Ecto neural progenitor cell (in vitro differentiated cells): ENCODE results near the gene RUNX2.

Source experiments
- DNase-seq: peaks from one replicate; pipeline ENCODE4 v3.0.0-alpha.2; 2018; ENCODE audit warnings: low spot score

Gene RUNX2

GRCh38 chr6:45677381-45678284, 349.5 kb downstream of the RUNX2 start:
- no peak for DNase-seq

- DNase-seq, result no peak
Measured at GRCh38 chr6:45678285-45678607, 350.1 kb downstream of the RUNX2 start.

GRCh38 chr6:45679163-45679562, 351.0 kb downstream of the RUNX2 start:
- DNase-seq, result no peak

DNA sequence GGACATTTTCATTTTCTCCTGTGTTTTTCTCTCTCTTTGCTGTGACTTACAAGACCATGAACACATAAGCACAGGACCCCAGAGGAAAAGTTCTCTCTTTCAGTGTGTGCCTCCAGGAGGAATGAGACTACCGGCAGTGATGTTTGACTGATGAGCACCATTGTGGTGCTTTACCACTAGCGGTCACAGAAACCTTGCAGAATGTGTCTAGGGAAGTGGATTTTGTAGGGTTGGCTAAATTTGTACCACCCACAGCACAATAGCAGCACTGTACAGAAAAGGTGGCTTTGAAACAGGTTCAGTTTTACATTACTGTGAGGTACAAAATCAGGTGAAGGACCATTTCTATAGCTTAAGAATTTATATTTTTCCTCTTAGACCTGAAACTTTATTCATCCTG, 351.5 kb downstream of the RUNX2 start:
- no peak for DNase-seq

- no peak for DNase-seq
Measured at GRCh38 chr6:45681860-45682511, 353.9 kb downstream of the RUNX2 start.

GRCh38 chr6:45684476-45684875, 356.3 kb downstream of the RUNX2 start:
- no peak for DNase-seq

DNA sequence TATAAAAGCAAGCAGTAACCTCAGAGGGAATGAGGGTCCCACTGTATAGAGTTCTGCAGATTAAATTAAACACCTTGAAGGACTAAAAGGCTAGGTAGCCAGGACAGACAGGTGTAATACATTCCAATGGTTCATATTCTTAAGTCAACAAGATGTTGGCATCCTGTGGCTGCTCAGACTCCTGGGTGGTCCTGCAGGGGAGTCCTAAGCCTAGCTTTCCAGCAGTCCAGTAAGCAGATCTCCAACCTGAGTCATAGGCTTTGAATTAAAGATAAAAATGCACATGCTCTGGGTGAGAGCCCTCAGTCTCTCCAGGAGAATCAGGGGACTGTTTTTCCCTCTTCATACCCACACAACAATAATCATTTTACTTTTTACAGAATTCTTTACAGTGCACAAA, 356.9 kb downstream of the RUNX2 start:
- no peak for DNase-seq

DNA sequence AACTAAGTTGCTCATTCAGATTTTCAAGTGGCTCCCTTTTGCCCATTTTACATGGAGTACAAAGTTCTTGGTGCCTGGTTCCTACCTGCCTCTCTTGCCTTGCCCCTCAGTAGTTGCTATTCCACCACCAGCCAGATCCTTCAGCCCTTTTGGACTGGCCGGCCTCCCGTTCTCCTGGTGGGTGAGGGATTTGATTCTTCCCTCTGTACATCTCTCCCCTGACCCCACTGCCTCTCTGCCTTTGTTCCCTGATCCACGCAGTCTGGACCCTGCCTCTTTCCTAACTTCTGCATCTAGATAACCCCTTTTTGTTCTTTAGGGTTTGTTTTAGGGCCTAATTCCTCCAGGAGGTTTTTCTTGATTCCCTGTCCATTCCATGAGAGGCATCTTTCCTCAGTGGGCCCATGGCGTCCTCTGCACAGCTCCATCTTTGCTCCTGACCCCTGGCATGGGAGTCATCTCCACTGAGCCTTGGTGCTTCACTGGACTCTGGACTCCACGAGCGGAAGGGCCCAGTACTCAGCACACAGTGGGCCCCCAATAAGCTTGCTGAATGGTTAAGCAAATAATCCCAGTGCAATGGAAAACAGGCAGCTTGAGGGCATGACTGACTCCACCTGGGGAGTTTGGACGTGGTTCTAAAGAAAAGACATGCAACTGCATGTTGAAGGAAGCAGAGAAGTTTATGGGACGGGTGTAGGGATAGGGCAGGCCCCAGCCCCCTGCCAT, 358.9 kb downstream of the RUNX2 start:
- DNase-seq, result no peak

- no peak for DNase-seq
Measured at GRCh38 chr6:45687570-45687969, 359.4 kb downstream of the RUNX2 start.

DNA sequence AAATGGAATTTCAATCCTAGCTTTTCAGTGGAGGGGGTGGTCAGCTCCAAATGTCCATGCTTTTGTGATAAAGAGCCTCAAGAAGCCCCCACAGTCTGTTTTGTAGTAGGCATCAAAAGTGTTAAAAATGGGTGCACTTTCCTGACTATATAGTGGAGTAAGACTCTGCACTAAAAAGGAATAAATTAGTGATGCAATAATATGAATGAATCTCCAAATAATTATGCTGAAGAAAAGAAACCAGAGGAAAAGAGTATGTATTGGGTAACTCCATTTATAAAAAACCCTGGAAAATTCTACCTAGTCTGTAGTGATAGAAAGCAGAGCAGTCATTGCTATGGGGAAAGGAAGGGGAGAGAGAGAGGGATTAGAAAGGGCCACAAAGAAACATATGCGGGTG, 360.1 kb downstream of the RUNX2 start:
- no peak for DNase-seq

- no peak for DNase-seq
Measured at GRCh38 chr6:45689926-45690615, 361.9 kb downstream of the RUNX2 start.

- DNase-seq, result no peak
Measured at GRCh38 chr6:45690846-45691245, 362.7 kb downstream of the RUNX2 start.

GRCh38 chr6:45691426-45691825, 363.3 kb downstream of the RUNX2 start:
- DNase-seq, result no peak

DNA sequence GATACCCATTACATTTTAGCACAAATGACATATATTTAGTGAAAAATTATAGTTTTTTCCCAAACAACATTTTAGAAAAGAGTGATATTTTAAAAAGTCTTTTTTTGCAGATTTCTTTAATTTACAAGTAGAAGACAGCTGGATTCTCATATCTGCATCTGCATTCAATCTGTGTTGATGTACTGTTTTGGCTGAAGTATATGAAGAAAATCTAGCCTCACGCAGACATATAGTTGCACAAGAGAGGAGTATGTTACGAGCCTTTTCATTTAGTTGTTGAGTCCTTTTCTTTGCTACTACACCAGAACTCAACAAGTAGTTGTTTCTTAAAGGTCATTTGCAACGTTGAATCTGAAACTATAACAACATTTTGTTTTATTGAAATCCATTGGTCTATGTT, 363.9 kb downstream of the RUNX2 start:
- no peak for DNase-seq

DNA sequence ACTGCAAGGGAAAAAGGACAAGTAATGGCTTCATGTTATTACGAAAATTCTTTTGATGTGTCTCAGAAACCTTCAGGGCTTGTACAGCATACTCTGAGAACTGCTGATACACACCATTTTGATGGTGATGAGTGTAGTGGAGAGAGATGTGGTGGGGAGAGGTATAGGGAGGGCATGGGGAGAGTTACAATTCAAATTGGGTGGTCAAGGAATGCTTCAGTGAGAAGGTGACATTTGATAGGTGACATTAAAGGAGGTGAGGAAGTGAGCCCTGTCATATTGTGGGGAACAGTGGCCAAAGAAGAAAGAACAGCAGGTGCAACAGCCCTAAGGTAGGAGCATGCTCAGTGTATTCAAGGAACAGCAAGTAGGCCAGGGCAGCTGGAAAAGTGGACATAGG, 368.6 kb downstream of the RUNX2 start:
- no peak for DNase-seq

DNA sequence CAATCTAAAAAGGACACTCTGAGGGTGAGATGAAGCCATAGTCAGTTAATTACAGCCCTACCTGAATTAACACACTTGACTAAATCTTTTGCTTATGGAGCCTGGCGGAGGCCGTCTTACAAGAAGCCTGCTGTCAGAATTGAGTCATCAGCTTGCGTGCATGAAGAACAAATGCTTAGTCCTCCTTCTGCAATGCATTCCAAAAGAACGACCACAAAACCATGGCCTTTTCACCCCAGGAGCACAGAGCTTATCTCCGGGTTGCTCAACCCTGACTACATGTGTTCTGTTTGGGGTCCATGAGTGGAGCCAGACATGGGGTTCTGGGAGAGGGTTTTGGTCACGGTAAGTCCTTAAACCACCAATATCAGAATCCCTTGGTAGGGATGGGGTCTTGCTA, 369.5 kb downstream of the RUNX2 start:
- DNase-seq, result no peak

DNA sequence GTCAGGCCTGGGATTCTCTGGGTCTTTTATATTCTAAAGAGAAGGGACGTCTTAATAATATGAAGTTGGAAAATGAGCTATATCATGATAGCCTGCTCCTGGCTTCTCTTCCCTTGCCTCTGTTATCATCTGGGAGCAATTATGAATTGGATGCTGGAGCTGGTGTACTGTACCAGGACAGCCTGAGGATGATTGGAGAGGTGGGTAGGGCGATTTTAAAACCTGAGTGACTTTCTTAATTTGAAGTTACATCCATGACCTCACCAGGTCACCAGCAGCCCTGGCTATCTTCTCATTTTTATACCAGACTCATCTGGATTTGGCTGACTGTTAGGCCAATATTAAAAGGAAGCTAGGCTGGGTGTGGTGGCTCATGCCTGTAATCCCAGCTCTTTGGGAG, 369.9 kb downstream of the RUNX2 start:
- DNase-seq, result no peak

DNA sequence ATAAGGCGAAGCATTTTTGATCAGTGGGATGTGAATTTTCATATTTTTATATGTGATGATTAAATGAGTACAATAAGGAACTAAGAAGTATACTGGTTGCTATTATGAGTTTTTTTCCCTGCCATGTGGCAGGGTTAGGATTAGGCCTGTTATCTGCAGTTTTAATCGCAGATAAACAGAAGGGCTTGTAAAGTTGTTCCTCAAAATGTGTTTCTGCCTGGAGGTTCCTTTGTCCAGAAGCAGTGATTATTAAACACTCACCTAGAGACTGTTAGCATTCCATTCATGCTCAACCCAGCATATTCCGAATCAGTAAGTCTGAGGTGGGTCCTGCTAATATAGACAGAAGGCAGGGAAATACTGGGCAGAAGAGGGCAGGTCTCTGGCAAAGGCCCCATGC, 371.5 kb downstream of the RUNX2 start:
- DNase-seq, result no peak

DNA sequence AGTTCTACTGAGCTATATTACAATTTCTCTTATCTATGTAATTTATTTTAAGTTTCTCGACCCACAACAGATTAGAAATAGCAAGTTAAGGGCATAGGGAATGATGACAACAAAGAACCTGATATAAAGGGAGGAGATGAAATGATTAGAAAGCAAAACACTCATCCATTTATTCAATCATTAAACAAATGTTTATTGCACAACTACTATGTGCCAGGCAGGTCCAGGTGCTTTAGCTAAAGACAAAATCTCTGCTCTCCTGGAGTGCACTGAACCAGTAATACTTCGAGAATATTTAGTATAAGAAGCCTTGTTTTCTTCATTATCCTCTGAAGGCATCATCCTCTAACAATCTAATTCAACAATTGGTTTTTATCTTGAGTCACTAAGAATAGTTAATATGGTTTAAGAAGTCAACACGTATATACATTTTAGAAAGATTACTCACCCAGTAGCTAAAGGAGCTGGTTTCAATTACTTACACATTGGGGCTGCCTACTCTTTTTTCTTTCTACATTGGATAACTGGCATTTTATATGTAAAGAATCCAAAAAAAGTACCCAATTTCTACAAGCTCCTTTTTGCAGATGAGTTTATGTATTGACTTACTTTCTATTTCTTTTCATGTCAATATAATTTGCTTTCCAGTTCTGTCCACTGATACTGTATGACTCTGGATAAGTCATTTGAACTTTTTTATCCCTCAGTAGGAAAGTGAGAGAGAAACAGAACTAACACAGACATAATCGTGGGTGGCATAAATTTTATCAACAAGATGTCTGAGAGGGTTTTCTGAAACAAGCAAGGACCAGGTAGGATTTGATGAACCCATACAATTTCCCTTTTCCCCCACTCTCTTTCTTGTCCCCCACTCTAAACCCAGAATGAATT, 375.0 kb downstream of the RUNX2 start:
- DNase-seq, result no peak

GRCh38 chr6:45704056-45704800, 376.1 kb downstream of the RUNX2 start:
- DNase-seq, result no peak
